Fibroblast of peridontal ligament (primary cell): ENCODE measurements around the gene DAPK1.
"Not testable (repeated sequence)": the region's sequence is repeated elsewhere in the genome, so short reads cannot be mapped to it uniquely, and the experiment has no call there.

Experiments used
- DNase-seq: peaks from one replicate; pipeline ENCODE4 v3.0.0-alpha.2; 2010; ENCODE audit errors: extremely low read depth

Gene DAPK1

GRCh38 chr9:87543251-87543650 lies 45.6 kb downstream of the DAPK1 start:
- DNase-seq, result no peak

GRCh38 chr9:87545858-87546257 lies 48.2 kb downstream of the DAPK1 start:
- no peak for DNase-seq

GRCh38 chr9:87546704-87547103 lies 49.0 kb downstream of the DAPK1 start:
- no peak for DNase-seq

GRCh38 chr9:87547671-87548081 lies 50.0 kb downstream of the DAPK1 start:
- no peak for DNase-seq

DNA sequence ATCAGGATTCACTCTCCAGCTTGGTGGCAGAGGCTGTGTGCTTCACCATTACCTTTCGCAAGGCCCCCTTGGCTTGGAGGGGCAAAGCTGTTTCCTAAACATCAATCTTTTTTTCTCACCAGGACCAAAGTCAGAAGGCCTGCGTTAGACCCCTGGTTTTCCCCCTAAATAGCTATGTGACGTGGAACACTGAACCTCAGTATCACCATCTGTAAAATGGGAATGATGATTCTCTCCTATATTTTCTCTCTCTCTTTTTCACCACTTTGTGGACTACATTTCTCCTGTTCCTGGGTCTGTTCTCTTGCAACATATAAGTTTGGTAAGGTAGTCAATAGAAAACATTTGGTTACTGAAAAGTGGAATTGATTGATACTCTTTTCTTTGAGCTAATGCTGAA lies 50.5 kb downstream of the DAPK1 start:
- no peak for DNase-seq

- DNase-seq, result not testable (repeated sequence)
These were observed 51.4 kb downstream of the DAPK1 start for GRCh38 chr9:87549088-87549487.

- DNase-seq, result no peak
These were observed 52.1 kb downstream of the DAPK1 start for GRCh38 chr9:87549791-87550190.

DNA sequence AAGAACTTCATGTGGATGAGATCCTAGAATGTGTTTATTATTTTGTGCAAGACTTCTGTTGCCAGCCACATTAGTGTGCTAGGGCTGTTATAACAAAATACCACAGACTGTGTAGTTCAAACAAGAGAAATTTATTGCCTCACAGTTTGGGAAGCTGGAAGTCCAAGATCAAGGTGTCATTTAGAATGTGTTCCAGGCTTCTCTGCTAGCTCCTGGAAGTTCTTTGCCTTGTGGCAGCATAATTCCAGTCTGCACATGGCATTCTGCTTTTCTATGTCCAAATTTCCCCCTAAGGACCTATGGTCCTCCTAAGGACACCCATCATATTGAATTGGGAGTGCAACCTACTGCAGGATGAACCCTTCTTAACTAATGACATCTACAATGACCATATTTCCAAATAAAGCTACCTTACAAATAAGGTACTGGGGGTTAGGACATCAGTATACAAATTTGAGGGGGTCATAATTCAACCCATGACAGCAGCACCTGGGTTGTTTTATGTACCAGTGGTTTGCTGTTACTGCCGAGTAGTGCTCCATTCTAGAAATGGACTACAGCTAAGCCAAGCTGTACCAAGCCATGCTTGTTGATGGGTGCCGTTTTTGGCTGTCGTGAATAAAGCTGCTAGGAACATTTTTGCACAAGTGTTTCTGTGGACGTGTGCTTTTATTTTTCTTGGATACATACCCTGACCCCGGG lies 52.7 kb downstream of the DAPK1 start:
- DNase-seq, result no peak

DNA sequence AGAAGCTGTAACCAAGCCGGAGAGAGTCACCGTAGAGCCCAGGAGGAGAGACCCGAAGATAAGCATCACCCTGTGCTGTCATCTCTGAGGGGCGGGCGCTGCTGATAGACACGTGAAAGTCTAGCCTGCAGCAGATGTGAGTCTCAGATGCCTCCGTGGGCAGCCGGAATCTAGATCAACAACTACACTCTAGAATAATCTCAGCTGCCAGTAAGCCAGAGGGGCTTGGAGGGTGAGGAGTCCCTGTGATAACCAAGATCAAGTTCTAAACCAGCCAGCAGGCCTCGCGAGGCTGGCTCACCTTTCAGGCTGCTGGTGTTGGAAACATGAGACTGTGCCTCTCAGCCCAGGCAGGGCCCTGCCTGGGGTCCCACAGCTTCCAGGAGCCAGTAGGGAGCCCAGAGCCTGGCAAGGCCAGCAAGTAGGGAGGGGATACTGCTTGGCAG lies 54.1 kb downstream of the DAPK1 start:
- no peak for DNase-seq

GRCh38 chr9:87554171-87554910 lies 56.7 kb downstream of the DAPK1 start:
- DNase-seq, result no peak

GRCh38 chr9:87554976-87555375 lies 57.3 kb downstream of the DAPK1 start:
- DNase-seq, result no peak

DNA sequence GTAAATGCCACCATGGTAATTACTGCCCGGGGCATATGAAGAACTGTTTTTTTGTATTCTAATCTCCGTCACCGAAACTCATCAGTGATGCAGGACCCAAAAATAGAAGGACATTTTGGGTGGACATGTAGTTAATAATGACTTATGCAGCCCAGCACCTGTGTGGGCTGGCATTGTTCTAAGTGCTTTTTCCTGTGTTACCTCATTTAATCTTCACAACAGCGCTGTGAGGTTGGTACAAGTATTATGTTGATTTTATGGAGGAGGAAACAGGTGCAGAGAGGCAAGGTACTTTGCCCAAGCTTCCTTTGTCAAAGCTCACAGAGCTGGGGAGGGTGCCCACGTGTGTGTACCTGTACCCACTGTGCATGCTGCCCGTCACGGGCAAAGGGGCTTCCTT lies 58.4 kb downstream of the DAPK1 start:
- no peak for DNase-seq

DNA sequence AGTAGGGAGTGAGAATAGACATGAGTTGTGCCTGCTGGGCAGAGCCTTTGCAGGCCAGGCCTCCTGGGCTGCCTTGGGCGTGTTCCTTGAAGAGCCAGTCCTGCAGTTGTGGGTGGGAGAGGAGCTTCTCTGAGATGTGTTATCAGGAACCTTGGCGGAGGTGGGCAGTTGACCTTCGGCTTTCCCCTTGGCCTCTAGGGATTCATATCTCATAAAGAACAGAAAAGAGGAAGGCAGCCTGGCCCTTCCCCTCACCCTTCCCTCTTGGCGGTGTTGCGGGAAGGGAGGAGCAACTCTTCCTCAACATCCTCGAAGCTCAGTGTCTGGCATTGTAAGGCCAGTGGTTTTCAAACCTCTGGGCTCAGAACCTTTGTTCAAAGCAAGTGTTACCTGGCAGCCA lies 59.2 kb downstream of the DAPK1 start:
- DNase-seq, result no peak

DNA sequence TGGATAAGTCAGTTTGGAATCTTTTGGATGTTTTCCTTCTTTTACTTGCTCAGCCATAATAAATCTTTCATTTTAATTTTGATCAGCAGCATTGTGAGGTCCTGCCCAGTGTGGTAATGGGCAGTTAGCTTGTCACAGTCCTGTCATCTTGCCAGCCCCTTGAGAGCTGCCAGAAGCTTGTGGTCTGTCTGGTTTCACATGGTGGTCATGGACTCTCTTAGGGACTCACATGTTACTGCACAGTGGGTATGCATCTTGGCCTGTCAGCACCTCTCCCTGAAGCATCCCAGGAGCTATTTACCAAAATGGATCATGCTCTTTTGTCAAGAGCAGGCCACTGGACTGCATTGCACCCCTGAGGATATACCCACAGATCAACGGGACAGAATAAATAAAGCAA lies 60.3 kb downstream of the DAPK1 start:
- no peak for DNase-seq

- DNase-seq, result no peak
These were observed 61.0 kb downstream of the DAPK1 start for GRCh38 chr9:87558606-87559190.

- no peak for DNase-seq
These were observed 64.4 kb downstream of the DAPK1 start for GRCh38 chr9:87562062-87562461.

- no peak for DNase-seq
These were observed 65.0 kb downstream of the DAPK1 start for GRCh38 chr9:87562530-87563170.

- DNase-seq, result no peak
These were observed 66.4 kb downstream of the DAPK1 start for GRCh38 chr9:87564111-87564510.

DNA sequence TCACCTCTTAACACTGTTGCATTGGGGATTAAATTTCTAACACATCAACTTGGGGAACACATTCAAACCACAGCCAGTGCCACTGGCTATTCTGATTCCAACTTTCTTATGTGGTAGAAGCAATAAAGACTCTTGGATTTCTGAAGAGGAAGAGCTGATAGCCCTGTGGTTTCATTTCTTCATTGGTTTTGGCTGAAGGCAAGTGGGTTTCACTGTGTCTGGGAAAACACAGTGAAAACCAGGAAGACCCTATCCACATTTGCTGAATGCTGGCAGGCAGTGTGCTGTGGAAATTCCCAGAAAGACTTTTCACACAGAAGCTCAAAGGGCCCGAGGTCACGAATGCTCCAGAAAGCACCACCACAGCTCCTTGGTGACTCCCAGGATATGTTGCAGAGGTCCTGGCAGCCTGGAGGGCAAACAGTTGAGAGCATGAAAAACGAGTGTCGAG lies 67.1 kb downstream of the DAPK1 start:
- no peak for DNase-seq

DNA sequence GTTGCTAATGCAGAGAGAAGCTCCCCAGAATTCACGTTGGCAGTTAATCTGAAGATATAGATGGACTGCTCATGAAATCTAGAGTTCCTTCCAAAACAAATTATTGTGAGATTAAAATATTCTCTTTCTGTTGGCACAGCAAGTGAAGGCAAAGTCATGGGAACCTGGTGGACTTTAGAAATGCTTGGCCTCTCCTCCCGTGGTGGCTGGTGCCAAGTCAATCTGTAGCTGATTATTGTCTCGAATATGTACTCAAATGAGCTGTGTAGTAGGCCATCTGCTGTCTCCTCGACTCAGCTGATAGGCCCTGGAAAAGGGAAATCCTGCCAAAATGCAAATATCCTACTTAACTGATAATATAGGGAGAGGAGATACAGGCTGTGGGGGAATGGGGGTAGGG lies 69.3 kb downstream of the DAPK1 start:
- DNase-seq, result no peak

DNA sequence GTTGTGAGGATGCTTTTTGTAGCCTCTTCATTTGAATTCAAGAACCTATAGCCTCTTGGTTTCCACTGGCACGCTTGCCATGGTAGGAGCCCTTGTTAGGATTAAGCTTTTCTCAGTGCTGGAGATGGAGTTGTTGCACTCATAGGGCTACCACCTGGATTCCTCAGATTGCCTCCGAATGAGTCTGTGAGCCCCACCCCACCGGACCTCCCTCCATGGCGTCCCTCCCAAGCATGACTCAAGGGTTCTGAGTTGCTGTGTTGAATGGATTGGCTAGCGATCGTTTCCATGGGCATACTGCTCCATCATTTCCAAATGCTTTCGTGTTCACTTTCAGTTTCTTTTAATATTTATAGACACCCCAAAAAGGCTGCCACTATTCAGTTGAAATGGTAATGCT lies 69.9 kb downstream of the DAPK1 start:
- DNase-seq, result no peak

- DNase-seq, result no peak
These were observed 70.3 kb downstream of the DAPK1 start for GRCh38 chr9:87567983-87568382.
